GM12878 (cell line): ENCODE results near the gene SCARB1. TPM values are rescaled to one million over a fixed set of nuclear protein-coding genes. Genes with fewer than 3 reads are reported as not detected.

ENCODE experiments used
- ATAC-seq: fragments of 200-7000 bp; cut with Tn5 transposase; 3 replicates; pipeline ENCODE4 v1.9.1; 2020; ENCODE audit warnings: mild to moderate bottlenecking, moderate library complexity
- BruUV-seq: library from RNA; stranded (reverse); fragments of 400-500 nt; replicated peaks from 2 replicates; lab custom pipeline; 2021; lab: Mats Ljungman, UMichigan
- CTCF ChIA-PET: fragments of 300-600 bp; sonication (Branson Sonifier 250); formaldehyde crosslinking; extraction: SDS; loops from one replicate; lab custom pipeline; 2021; ENCODE audit warnings: inconsistent platforms; lab: Yijun Ruan, JAX
- POLR2A ChIA-PET: fragments of 350-600 bp; formaldehyde crosslinking; extraction: SDS; loops from one replicate; lab custom pipeline; 2021; ENCODE audit warnings: inconsistent platforms; lab: Charles Lee
- RAD21 ChIA-PET: fragments of 300-600 bp; sonication (Branson Sonifier 250); formaldehyde crosslinking; loops from one replicate; lab custom pipeline; 2023; ENCODE audit warnings: antibody characterized with exemption; ENCODE audit not compliant: unreplicated experiment; lab: Charles Lee
- SMC1A ChIA-PET: fragments of 300-600 bp; sonication (Branson Sonifier 250); formaldehyde crosslinking; loops from one replicate; lab custom pipeline; 2023; ENCODE audit not compliant: unreplicated experiment, uncharacterized antibody; lab: Charles Lee
- DNase-seq: peaks from one replicate; pipeline ENCODE4 v3.0.0-alpha.2; 2011; ENCODE audit warnings: low read depth, low spot score
- FAIRE-seq: peaks from 3 replicates; lab custom pipeline; 2011; peaks lifted over from hg19 to GRCh38; lab: Jason Lieb, UNC
- H2AFZ ChIP-seq: 2 replicates; pipeline ENCODE4 v1.6.0; 2011; ENCODE audit warnings: low read depth, low read length, control low read depth; ENCODE audit not compliant: control insufficient read depth
- H3K27ac ChIP-seq: 2 replicates; pipeline ENCODE4 v1.5.1; 2011; ENCODE audit warnings: control low read depth; ENCODE audit not compliant: control insufficient read depth, insufficient read depth
- H3K27me3 ChIP-seq, 2 experiments: replicated peaks in 1 of 2; 2 replicates each; pipeline versions ENCODE4 v1.6.0 to v1.6.1; 2011; ENCODE audit warnings: low read length in 1 of 2; ENCODE audit not compliant: control insufficient read depth in 2 of 2, insufficient read depth in 2 of 2
- H3K36me3 ChIP-seq, 2 experiments: 2 replicates each; pipeline ENCODE4 v1.5.1; 2011; ENCODE audit warnings: low read length in 1 of 2; ENCODE audit not compliant: control insufficient read depth in 2 of 2, insufficient read depth in 2 of 2
- H3K4me1 ChIP-seq: 2 replicates; pipeline ENCODE4 v1.6.1; 2011; ENCODE audit warnings: mild to moderate bottlenecking, low read length, moderate library complexity, mixed read lengths; ENCODE audit not compliant: control insufficient read depth, insufficient read depth
- H3K4me2 ChIP-seq: 2 replicates; pipeline ENCODE4 v1.6.0; 2011; ENCODE audit warnings: control low read depth; ENCODE audit not compliant: control insufficient read depth, insufficient read depth
- H3K4me3 ChIP-seq: fragments of 200-600 bp; sonication (generic); 2 replicates; pipeline ENCODE4 v1.5.1; 2016
- H3K79me2 ChIP-seq: 2 replicates; pipeline ENCODE4 v1.6.0; 2011; ENCODE audit warnings: low read length; ENCODE audit not compliant: control insufficient read depth, insufficient read depth
- H3K9ac ChIP-seq: 2 replicates; pipeline ENCODE4 v1.8.0; 2011; ENCODE audit warnings: low read length, control low read depth, mixed read lengths; ENCODE audit not compliant: control insufficient read depth, insufficient read depth
- H3K9me3 ChIP-seq: replicated peaks from 3 replicates; pipeline ENCODE4 v1.5.1; 2011; ENCODE audit warnings: mild to moderate bottlenecking, low read length; ENCODE audit not compliant: control insufficient read depth, insufficient read depth
- H4K20me1 ChIP-seq: 2 replicates; pipeline ENCODE4 v1.6.0; 2011; ENCODE audit not compliant: control insufficient read depth, insufficient read depth
- BHLHE40 ChIP-seq, 2 experiments: fragments of 450-650 bp in 1 of 2; IDR thresholded peaks; 2 replicates each; pipeline ENCODE4 v1.6.1; 2011 to 2017; ENCODE audit warnings: low read depth in 2 of 2, borderline replicate concordance in 1 of 2, improper control_type of control experiment in 1 of 2, low read length in 1 of 2, mild to moderate bottlenecking in 1 of 2
- POLR2AphosphoS5 ChIP-seq: IDR thresholded peaks from 2 replicates; pipeline ENCODE4 v1.6.1; 2011; ENCODE audit warnings: mild to moderate bottlenecking, low read length, inconsistent platforms
- TBL1XR1 ChIP-seq: IDR thresholded peaks from 2 replicates; pipeline ENCODE4 v1.6.1; 2012; ENCODE audit warnings: low read depth, low read length, improper control_type of control experiment
- WGBS: methylation state at CpG from one replicate; pipeline ENCODE4 v1.1.6; 2016; ENCODE audit warnings: low lambda C conversion rate; ENCODE audit not compliant: insufficient replicate concordance, insufficient coverage; ENCODE audit errors: missing lambda C conversion rate; 5-methylcytosine and 5-hydroxymethylcytosine counted together
- in situ Hi-C: fragments of 300-500 bp; cut with MboI; formaldehyde crosslinking; loops from 9 replicates; pipeline ENCODE4 v1.14.3; 2018; ENCODE audit warnings: mixed read lengths
- intact Hi-C: fragments of 100-400 bp; cut with micrococcal nuclease; formaldehyde crosslinking; loops from one replicate; pipeline ENCODE4 v1.14.2; 2022; ENCODE audit not compliant: unreplicated experiment
- polyA plus RNA-seq, 11 experiments: library from polyadenylated mRNA; depleted of rRNA in 4 of 11; unstranded in 6 of 11; stranded (reverse) in 5 of 11; fragments of >200 nt; fragmentation: Nextera tagmentation in 4 of 11; fragmentation: Illumina TruSeq in 1 of 11; extraction: Ambion mirVana in 4 of 11; extraction: Trizol in 1 of 11; gene quantifications; 1 replicate in 1 of 11; 2 replicates in 10 of 11; pipeline versions ENCODE4 v1.2.1 to v1.2.3, GENCODE V29; 2011 to 2016; ENCODE audit warnings: inconsistent platforms in 2 of 11, missing spikeins in 2 of 11, low read depth in 1 of 11
- total RNA-seq, 4 experiments: library from RNA; depleted of rRNA in 3 of 4; stranded (reverse); fragments of >200 nt in 3 of 4; fragmentation: Illumina TruSeq in 1 of 4; extraction: Trizol in 1 of 4; gene quantifications; 2 replicates each; pipeline versions ENCODE4 v1.2.1 to v1.2.3, GENCODE V29; 2013 to 2021
- TF ChIP-seq, protein P1 (sequence below): fragments of 450-650 bp; IDR thresholded peaks from 2 replicates; pipeline ENCODE4 v1.6.1; 2014; ENCODE audit warnings: mild to moderate bottlenecking

SCARB1 gene
- total and polyA plus RNA-seq, 10 of the 15 experiments (the other 5 are each of a cell fraction or from before 2014, with no cell fraction given): 0.34 to 104 (median 63.1) TPM

DNA sequence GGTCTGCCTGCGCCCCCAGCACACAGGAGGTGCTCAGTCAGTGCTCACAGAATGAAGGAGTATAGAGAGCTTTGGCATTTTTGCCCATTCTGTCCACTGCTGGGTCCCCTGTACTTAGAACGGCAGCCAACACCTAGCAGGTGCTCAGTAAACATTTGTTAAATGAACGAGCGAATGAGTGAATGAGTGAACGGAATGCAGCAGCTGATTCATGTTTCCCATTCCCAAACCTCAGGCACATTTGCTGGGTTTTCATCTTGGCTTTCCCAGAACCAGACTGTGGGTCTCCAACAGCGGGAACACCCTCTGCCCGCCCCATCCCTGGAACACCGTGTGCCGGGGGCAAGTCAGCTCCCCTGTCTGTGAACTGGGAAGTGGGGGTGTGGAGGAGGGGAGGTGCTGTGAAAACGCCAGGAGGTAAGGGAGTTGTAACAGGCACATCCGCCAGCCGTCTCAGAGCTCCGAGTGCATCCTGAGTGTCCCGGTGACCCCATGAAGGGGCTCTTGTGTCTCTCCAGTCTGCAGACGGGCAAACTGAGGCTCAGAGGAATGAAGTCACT, 47.3 kb downstream of the SCARB1 start:
- in situ Hi-C loops: no loop called here
- no peak for DNase-seq
- SMC1A ChIA-PET: no interaction called here
- no peak for TF ChIP-seq BHLHE40 (IDR thresholded peaks at IDR 0.05; ENCODE audit: borderline replicate concordance in 1 of 2, low read depth in 2 of 2, low read length in 1 of 2)
- TF ChIP-seq TBL1XR1: no peak
- TF ChIP-seq, protein P1, sequence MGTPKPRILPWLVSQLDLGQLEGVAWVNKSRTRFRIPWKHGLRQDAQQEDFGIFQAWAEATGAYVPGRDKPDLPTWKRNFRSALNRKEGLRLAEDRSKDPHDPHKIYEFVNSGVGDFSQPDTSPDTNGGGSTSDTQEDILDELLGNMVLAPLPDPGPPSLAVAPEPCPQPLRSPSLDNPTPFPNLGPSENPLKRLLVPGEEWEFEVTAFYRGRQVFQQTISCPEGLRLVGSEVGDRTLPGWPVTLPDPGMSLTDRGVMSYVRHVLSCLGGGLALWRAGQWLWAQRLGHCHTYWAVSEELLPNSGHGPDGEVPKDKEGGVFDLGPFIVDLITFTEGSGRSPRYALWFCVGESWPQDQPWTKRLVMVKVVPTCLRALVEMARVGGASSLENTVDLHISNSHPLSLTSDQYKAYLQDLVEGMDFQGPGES: no peak
- no peak for TF ChIP-seq POLR2AphosphoS5
- TF ChIP-seq, all 136 proteins: peak for 0
- H3K4me1 ChIP-seq: no peaks in the 10 kb centered on the region
- H3K27ac ChIP-seq: no peak overlapping the region
- no peak overlapping the region for H3K4me2 ChIP-seq
- ATAC-seq (no peak), FAIRE-seq (no peak)
- H3K4me3 ChIP-seq: no peak overlapping the region
- H3K36me3 ChIP-seq: peaks cover 20 to 44% of the 10 kb centered on the region in 2 experiments
- BruUV-seq: no TSS peak
- no peak overlapping the region for H2AFZ ChIP-seq
- H3K9me3 ChIP-seq: no peaks in the 10 kb centered on the region
- no peak overlapping the region for H3K9ac ChIP-seq
- H4K20me1 ChIP-seq: no peaks in the 10 kb centered on the region
- ChIA-PET RAD21 (no interaction called here), CTCF (no interaction called here), POLR2A (no interaction called here)
- 92% methylated on average over 14 of the region's 15 CpGs for WGBS
- H3K27me3 ChIP-seq: no peaks in the 10 kb centered on the region
- intact Hi-C loops: no loop called here
- H3K79me2 ChIP-seq: peaks cover 3% of the 10 kb centered on the region
